ENCODE measurements around the gene SERPINE2. TPM values are rescaled to one million over a fixed set of nuclear protein-coding genes. Genes with fewer than 3 reads are reported as not detected.

SERPINE2 gene
- total RNA-seq, 1 experiment from 2014 or later = 93.3 TPM

GRCh38 chr2:223993634-223994232 is 45.4 kb downstream of the SERPINE2 start:
- no peaks in the 10 kb centered on the region; a peak in 1 of 4 replicates for H3K36me3 ChIP-seq (ENCODE audit: control insufficient read depth in 1 of 2, insufficient read depth in 2 of 2, low read length in 2 of 2)
- POLR2A ChIA-PET = interaction anchor here (0.6 to 1.9 kb wide), 4 partner anchors 24 to 290 kb away, joined by 3 to 10 read pairs (median 3); no protein-coding TSS in a partner anchor

More at GRCh38 chr2:223993634-223994232, 45.4 kb downstream of the SERPINE2 start:
- Histone ChIP-seq H3K79me2 (ENCODE audit: insufficient read depth, low read length) (no peaks in the 10 kb centered on the region), H3K4me2 (ENCODE audit: low read length) (no peak overlapping the region), H3K4me1 (ENCODE audit: control insufficient read depth in 1 of 2, insufficient read depth in 2 of 2, low read length in 2 of 2) (peaks cover 0 to 9% of the 10 kb centered on the region in 2 experiments; a peak in 2 of 4 replicates), H4K20me1 (ENCODE audit: insufficient read depth) (no peaks in the 10 kb centered on the region), H3K4me3 (replicated peaks in 1 of 2; ENCODE audit: low read depth in 1 of 2, low read length in 2 of 2) (no peak overlapping the region), H3K9me3 (ENCODE audit: control insufficient read depth in 1 of 2, insufficient read depth in 1 of 2, low read depth in 1 of 2, low read length in 2 of 2) (no peaks in the 10 kb centered on the region), H3K9me2 (ENCODE audit: insufficient read depth) (no peaks in the 10 kb centered on the region), H2AFZ (ENCODE audit: low read depth, low read length, poor library complexity, severe bottlenecking) (no peak overlapping the region), H3K27me3 (ENCODE audit: insufficient read depth, low read length) (no peaks in the 10 kb centered on the region), H3K9ac (ENCODE audit: low read length) (no peak overlapping the region), H3K27ac (ENCODE audit: low read depth, low read length) (no peak overlapping the region)
- BruUV-seq (replicated peaks) = no TSS peak
- intact Hi-C loops (cut with micrococcal nuclease) = loop anchor here (1.0 to 10.0 kb wide), 2 partner anchors 151 to 291 kb away; no protein-coding TSS in a partner anchor
- TF ChIP-seq CTCF (IDR thresholded peaks at IDR 0.05 in 2 of 3, conservative IDR thresholded peaks at IDR 0.05 in 1 of 3; ENCODE audit: borderline replicate concordance in 1 of 3, insufficient read depth in 1 of 3, low read depth in 2 of 3, low read length in 2 of 3) = peak; percentile 76 to 89 (median 87)
- TF ChIP-seq EZH2 (IDR thresholded peaks at IDR 0.05) = no peak
- TF ChIP-seq TCF7L2 (IDR thresholded peaks at IDR 0.05; ENCODE audit: borderline replicate concordance, extremely low read depth, insufficient read depth, insufficient read length) = no peak
- TF ChIP-seq YY1 (IDR thresholded peaks at IDR 0.05; ENCODE audit: extremely low read depth, insufficient replicate concordance, low read depth, low read length) = no peak
- no peak for TF ChIP-seq EZH2phosphoT487 (IDR thresholded peaks at IDR 0.05; ENCODE audit: borderline replicate concordance)
- peak; percentile 23; the same call in 1 of the 2 replicates for TF ChIP-seq POLR2AphosphoS5 (IDR thresholded peaks at IDR 0.05; ENCODE audit: low read depth, low read length)
- peak; percentile 92 for TF ChIP-seq RAD21 (IDR thresholded peaks at IDR 0.05; ENCODE audit: low read depth)
- TF ChIP-seq CBX3 (IDR thresholded peaks at IDR 0.05; ENCODE audit: low read depth) = peak; percentile 63
- ChIA-PET CTCF (interaction anchor here (0.6 to 5.4 kb wide), 13 partner anchors 12 to 455 kb away, joined by 3 to 122 read pairs (median 4); partner anchors contain the start of gene SERPINE2), RAD21 (ENCODE audit: low non-redundant PET in 1 of 2, low total read pairs in 2 of 2, uncharacterized antibody in 2 of 2, unreplicated experiment in 2 of 2) (interaction anchor here (0.7 to 2.6 kb wide), 8 partner anchors 24 to 1022 kb away, joined by 3 to 16 read pairs (median 5); no protein-coding TSS in a partner anchor)
- peak; percentile 78 for DNase-seq (ENCODE audit: low read depth, low spot score)
- ATAC-seq = peak; percentile 85

Data from HCT116 (cell line).